Stimulated activated CD4-positive, alpha-beta T cell treated with anti-CD3 and anti-CD28 coated beads, Interleukin-4, amount 100 ng/mL, for 48 hours (primary cell): ENCODE results near the gene AGPAT2.
A peak's percentile ranks its signal among the peaks of the same experiment; 100 is the strongest.

Source experiments
- DNase-seq, 2 donors: peaks; one replicate each; pipeline ENCODE4 v3.0.0-alpha.2; 2020; ENCODE audit warnings: low read depth in 2 of 2

AGPAT2 gene

GRCh38 chr9:136700959-136701667 lies 13.9 kb upstream of the AGPAT2 start:
- peak; percentile 67 to 70 for DNase-seq

GRCh38 chr9:136700304-136700703 lies 13.0 kb upstream of the AGPAT2 start:
- DNase-seq = no peak

- no peak for DNase-seq
Observed at GRCh38 chr9:136698635-136699246, 11.5 kb upstream of the AGPAT2 start.

DNA sequence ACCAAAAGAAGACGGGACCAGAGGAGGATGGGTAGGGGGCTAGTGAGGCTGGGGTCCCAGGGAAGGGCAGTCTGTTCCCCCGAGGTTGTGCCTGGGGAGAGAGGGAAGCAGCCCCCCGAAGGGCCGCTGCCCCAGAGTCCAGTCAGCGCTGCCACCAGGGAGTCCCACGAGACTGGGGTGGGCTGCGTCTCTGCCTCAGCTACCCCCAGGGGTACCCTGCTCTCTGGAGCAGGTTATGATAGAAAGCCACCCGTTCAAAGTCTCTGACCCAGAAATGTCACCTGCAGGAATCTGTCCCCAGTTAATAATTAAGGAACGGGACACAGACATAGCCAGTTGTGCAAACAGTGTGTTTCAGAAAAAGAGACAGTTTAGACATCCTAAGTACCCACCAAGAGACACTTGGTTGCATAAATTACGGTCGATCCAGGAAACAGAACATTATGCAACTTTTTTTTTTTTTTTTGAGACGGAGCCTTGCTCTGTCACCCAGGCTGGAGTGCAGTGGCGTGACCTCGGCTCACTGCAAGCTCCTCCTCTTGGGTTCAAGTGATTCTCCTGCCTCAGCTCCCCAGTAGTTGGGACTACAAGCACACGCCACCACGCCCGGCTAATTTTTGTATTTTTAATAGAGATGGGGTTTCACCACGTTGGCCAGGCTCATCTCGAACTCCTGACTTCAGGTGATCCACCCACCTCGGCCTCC lies 10.7 kb upstream of the AGPAT2 start:
- no peak for DNase-seq

GRCh38 chr9:136697146-136697820 lies 10.0 kb upstream of the AGPAT2 start:
- DNase-seq = no peak

GRCh38 chr9:136696502-136696901 lies 9.2 kb upstream of the AGPAT2 start:
- DNase-seq = no peak

DNA sequence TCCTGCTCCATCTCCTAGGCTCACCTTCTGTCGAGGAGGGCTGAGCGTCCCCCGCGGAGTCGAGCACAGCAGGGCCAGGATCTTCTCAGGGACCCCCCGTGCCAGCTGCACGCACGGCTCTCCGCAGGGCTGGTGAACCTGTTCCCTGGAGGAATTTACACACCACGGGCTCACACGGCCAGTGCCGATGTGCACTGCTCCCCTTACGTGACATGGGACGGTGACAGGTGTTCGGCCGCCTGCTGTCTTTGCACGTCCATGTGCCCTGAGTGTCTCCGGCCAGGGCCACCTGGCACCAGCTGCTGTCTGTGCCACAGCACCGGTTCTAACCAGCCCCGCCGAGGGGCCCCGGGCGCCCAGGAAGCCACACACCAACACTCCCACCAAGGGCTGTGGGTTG lies 8.7 kb upstream of the AGPAT2 start:
- no peak for DNase-seq

- DNase-seq = no peak
Observed at GRCh38 chr9:136695435-136695895, 8.2 kb upstream of the AGPAT2 start.

GRCh38 chr9:136694872-136695247 lies 7.6 kb upstream of the AGPAT2 start:
- DNase-seq = no peak

DNA sequence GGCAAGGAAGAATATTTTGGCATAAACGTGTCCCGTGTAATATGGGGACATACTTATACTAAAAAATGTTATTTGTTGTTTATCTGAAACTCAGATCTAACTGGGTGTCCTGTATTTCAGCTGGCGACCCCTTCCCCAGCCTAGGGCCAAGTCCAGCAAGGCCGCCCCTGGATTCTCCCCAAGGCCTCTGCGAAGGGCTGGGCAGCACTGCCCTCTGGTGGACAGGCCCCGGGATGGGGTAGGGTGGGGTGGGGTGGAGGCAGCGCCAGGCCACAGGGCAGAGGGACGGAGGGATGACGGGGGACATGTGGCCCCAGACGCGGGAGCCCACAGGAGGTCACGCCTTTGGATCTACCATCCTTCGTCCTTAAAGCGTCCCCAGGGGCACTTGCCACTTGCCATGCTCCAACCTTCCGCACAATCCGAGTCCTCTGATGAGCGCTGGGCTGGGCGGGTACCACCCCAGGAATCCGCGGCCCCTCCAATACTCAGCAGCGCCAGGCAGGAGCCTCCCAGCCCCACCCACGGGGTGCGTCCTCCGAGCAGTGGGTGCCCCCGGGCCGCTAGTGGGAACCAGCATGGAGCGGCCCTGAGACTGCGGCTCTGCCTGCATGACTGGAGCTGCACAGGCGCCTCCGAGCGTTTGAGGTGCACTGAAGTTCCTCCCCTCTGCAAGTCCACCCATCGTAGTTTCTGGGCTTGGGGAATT lies 7.1 kb upstream of the AGPAT2 start:
- DNase-seq = peak; percentile 32 to 51

DNA sequence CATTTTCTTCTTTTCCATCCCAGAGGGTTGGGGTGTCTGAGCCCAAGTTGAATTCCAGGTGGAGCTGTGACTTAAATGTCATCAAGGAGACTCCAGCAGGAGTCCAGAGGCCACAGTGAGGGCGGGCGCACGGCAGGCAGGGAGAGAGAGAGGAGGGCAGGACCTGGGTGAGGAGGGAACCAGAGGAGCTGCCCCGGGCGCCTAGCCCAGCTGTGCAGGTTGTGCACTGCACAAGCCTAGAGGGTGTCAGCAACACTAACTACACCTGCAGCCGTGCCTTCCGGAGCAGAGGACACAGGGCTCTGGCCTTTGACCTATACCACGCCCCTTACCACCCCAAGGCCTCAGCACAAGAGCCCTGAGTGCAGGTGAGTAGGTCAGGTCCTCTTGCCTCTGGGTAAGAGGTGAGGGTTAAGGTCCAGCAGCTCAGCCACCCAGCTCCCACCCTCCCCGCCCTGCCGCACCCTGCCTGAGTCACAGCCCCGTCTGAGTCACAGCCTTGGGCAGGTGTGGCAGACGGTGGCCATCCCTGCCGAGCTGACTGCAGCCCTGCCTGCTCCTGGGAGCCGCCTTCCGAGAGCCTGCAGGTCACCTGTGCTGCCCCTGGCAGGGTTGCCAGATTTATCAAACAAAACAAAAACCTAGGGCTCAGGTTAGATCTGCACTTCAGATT lies 6.4 kb upstream of the AGPAT2 start:
- DNase-seq = no peak

DNA sequence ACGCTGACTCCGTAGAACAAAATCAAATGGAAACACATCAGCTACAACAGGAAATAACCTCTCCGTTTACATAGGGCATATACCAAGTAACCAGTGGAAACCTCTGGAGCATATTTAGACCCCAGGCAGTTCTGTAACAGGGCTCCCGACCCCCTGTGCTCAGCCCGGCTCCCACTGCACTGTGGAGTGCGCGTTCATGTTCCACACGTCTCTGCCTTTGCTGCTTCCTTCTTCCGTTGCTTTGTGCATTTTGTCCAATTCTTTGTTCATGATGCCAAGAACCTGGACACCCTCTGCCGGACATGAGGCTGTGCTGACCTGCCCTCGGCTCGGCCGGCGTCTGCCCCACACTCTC lies 5.9 kb upstream of the AGPAT2 start:
- no peak for DNase-seq

DNA sequence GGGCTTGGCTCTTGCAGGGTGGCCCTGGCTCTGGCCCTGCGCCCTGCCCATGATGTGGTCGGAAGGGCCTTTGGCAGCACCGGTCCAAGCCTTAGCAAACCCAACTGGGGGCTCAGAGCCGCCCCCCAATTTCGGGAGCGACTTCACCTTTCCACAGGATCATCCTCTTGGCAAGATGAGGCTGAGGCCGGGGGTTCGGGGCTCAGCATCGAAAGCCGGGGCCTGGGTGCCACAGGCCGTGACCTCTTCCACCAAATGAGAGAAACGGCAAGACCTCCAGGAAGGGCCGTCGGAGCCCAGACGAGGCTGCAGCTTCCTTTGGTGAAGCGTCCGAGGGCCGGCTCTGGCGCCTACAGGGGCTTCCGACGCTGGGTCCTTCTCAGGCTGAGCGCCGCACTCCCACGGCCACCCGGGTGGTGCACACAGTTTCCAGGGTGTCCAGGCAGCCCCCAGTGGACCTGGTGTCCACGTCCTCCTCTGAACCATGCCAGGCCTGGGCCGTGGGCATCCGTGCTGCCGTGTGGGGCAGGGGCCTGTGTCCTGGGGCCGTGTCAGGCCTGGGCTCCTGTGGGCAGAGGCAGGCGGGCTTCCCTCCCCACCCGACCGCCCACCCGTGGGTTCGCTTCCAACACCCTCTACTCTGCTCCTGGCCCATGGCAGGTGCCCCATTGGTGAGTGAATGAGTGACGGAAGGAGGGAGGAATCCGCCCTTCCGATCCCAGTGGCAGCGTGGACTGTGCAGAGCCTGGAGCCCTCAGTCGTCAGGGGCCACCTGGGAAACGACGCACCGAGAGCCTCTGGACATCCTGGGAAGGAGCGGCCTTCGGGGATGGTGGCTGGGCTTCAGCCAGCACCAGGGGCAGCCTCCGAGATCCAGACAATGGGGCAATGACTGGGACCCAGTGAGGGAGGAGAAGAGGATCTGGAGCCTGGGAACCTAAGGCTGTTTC lies 5.2 kb upstream of the AGPAT2 start:
- no peak for DNase-seq

DNA sequence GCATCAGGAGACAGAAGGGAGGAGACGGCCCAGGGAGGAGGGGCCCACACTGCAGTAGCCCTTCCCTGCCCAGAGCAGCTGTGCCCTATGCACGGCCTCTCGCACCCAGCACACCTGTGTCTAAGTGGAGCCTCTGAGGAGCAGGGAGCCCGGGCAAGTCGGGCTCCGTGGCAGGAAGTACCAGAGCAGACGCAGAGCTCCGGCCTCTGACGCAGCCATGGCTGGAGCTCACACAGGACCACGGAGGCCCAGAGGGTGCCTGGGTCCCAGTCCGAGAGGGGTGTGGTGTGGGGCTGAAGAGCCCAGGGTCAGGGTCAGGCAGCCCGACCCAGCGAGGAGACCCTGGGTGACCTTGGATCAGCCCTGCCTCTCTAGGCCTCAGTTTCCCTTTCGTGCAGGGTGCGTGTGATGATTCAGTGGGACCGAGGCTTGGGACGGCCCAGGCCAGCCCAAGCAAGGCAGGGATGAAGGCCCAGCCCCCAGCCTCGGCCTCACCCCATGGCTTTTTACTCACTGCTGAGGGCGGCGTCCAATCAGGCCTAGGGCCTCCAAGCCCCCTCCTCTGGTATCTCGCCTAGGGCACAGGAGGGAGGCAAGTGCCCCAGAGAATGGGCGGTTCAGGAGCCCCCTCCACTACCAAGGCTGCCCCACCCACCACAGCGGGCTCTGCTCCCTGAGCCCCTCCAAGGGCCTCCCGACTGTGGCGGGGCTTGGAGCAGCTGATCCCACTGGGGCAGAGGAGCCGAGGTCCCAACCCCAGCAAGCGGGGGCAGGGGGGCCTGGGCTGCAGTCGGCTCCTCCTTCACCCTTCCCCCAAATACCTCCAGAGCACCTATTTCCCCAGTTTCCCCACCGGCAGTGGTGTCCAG lies 4.3 kb upstream of the AGPAT2 start:
- no peak for DNase-seq

- DNase-seq = no peak
Observed at GRCh38 chr9:136690806-136691261, 3.6 kb upstream of the AGPAT2 start.

DNA sequence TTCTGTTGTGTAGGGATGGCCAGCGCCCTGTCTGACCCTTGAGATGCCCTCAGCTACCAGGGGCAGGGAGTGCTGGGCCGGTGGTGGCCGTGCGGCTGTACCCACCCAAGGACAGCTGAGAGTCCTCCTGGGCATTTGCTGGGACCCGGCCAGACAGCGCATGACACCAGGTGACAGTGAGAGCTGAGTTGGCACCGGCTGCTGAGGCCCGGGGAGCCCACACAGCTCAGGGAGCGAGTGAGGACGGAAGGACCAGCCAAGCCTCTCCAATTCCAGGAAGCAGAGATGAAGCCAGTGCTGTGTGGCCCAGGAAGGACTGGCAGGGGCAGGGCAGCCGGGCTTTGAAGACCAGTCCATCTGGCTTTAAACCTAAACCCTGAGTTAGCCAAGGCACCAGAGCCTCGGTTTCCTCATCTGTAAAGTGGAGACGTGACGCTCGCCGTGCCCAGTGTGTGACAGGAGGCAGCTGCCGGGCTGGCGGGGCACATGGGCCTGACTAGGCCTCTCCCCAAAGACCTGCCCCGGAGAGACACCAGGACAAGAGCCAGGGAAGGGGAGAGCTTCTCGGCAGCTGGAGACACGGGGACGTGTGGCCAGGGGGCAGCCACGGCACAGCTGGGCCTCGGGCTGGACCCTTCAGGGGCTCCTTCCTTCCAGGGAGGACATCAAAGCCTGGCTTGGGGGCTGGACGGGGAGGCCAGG lies 3.0 kb upstream of the AGPAT2 start:
- DNase-seq = no peak

DNA sequence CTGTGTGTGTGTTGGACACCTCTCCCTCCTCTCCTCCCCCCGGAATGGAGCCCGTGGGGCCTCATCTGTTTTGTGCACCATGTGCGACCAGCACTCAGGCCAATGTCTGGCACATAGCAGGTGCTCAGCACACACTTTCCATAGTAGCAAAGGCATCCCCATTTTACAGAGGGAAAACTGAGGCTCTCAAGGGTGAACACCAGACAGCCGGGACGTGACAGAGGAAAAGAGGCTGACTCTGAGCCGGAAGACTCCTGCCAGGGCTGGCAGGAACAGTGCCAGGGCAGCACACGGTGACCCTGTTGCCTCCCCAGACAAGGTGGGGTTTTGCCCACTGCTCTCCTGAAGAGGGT lies 1.8 kb upstream of the AGPAT2 start:
- no peak for DNase-seq

- no peak for DNase-seq
Observed at GRCh38 chr9:136688274-136689107, 1.2 kb upstream of the AGPAT2 start.
